Liver (tissue), 3 donors: ENCODE measurements around the gene LPAR1.

Experiments
- GABPA ChIP-seq, 2 donors: IDR thresholded peaks in 1 of 2; conservative IDR thresholded peaks in 1 of 2; 2 replicates each; pipeline ENCODE4 v1.6.1; 2016; ENCODE audit warnings: antibody characterized with exemption in 2 of 2, mild to moderate bottlenecking in 1 of 2, moderate library complexity in 1 of 2
- TF ChIP-seq, protein P1 (sequence below): fragments of 150-350 bp; IDR thresholded peaks from 2 replicates; pipeline ENCODE4 v1.5.1; 2017; ENCODE audit warnings: improper control_type of control experiment, low read depth, low read length; ENCODE audit not compliant: missing input control
- donor health status: healthy.
- donor health status: healthy.

DNA sequence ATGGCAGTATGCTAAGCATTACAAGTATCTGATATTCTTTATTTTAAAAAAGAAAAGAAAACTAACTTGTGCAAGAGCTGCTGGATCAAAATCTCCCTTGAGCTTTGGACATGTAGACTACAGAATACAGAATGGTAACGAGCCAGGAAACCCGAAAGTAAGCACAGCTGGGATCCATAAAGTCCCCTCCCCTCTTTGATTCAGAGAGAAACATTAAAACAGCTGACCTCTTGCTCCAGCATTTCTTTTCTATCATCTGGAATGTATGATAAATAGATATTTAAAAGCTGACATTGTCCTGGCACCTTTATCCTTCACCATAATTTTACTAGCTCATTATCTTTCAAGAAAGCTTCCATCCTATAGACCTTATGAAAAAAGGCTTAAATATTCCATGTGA lies 28.2 kb upstream of the LPAR1 start:
- TF ChIP-seq GABPA (IDR thresholded peaks at IDR 0.05 in 1 of 2, conservative IDR thresholded peaks at IDR 0.05 in 1 of 2): no peak
- TF ChIP-seq, protein P1, sequence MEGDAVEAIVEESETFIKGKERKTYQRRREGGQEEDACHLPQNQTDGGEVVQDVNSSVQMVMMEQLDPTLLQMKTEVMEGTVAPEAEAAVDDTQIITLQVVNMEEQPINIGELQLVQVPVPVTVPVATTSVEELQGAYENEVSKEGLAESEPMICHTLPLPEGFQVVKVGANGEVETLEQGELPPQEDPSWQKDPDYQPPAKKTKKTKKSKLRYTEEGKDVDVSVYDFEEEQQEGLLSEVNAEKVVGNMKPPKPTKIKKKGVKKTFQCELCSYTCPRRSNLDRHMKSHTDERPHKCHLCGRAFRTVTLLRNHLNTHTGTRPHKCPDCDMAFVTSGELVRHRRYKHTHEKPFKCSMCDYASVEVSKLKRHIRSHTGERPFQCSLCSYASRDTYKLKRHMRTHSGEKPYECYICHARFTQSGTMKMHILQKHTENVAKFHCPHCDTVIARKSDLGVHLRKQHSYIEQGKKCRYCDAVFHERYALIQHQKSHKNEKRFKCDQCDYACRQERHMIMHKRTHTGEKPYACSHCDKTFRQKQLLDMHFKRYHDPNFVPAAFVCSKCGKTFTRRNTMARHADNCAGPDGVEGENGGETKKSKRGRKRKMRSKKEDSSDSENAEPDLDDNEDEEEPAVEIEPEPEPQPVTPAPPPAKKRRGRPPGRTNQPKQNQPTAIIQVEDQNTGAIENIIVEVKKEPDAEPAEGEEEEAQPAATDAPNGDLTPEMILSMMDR: no peak
